Bladder microvascular endothelial cell (primary cell): Measurements from ENCODE around the gene OPALIN. TPM values are rescaled to one million over a fixed set of nuclear protein-coding genes. Genes with fewer than 3 reads are reported as not detected.

Source experiments
- total RNA-seq: library from RNA; depleted of rRNA; stranded (reverse); fragments of >200 nt; gene quantifications from 2 replicates; pipeline ENCODE4 v1.2.3, GENCODE V29; 2014

Gene OPALIN
- total RNA-seq, result not detected in 2 replicates

GRCh38 chr10:96358851-96359540 is at the start of gene OPALIN:
OPALIN (minus strand) TSS chr10:96359002; CDS start chr10:96358896, 106 bp downstream.

GRCh38 chr10:96304230-96304629 is 54.6 kb downstream of the OPALIN start, which contains the start of gene DNTT:
DNTT (plus strand) TSS chr10:96304434; CDS start chr10:96304498, 64 bp downstream.

Other genes starting within 250 kb of the OPALIN start
- 6.8 and 19.4 TPM in 2 replicates for gene ZNF518A, start 228.7 kb downstream of the OPALIN start, total RNA-seq
- gene BLNK, start 87.4 kb downstream of the OPALIN start, total RNA-seq, result not detected in 2 replicates
- not detected in 2 replicates for gene DNTT, start 54.6 kb downstream of the OPALIN start, total RNA-seq
- gene TLL2, start 154.9 kb upstream of the OPALIN start, total RNA-seq, result 0.06 TPM in 1 of 2 replicates, not detected in the other
- 62.7 and 119 TPM in 2 replicates for gene TM9SF3, start 228.0 kb upstream of the OPALIN start, total RNA-seq